Smooth muscle cell (in vitro differentiated cells): ENCODE results near the gene AQP5. TPM values are rescaled to one million over a fixed set of nuclear protein-coding genes. Genes with fewer than 3 reads are reported as not detected.

Experiments used
- DNase-seq: peaks from one replicate; lab custom pipeline; 2025; ENCODE audit not compliant: unreplicated experiment; lab: John Stamatoyannopoulos, UW
- H2AFZ ChIP-seq: fragments of 200-600 bp; sonication (generic); 2 replicates; pipeline ENCODE4 v1.6.0; 2016; ENCODE audit warnings: antibody characterized with exemption, low read depth, mild to moderate bottlenecking
- H3F3A ChIP-seq: fragments of 200-600 bp; sonication (generic); 2 replicates; pipeline ENCODE4 v1.6.0; 2017; ENCODE audit warnings: antibody characterized with exemption, low read depth
- H3K27ac ChIP-seq: fragments of 200-600 bp; sonication (generic); 2 replicates; pipeline ENCODE4 v1.5.1; 2016; ENCODE audit warnings: low read depth, mild to moderate bottlenecking
- H3K27me3 ChIP-seq: fragments of 200-600 bp; sonication (generic); 2 replicates; pipeline ENCODE4 v1.6.1; 2016; ENCODE audit warnings: low read depth, mild to moderate bottlenecking
- H3K36me3 ChIP-seq: fragments of 200-600 bp; sonication (generic); 2 replicates; pipeline ENCODE4 v1.5.1; 2016; ENCODE audit warnings: low read depth
- H3K4me1 ChIP-seq: fragments of 200-600 bp; sonication (generic); 2 replicates; pipeline ENCODE4 v1.5.1; 2016; ENCODE audit warnings: low read depth
- H3K4me2 ChIP-seq: fragments of 200-600 bp; sonication (generic); 2 replicates; pipeline ENCODE4 v1.6.0; 2016; ENCODE audit warnings: mild to moderate bottlenecking
- H3K4me3 ChIP-seq: fragments of 200-600 bp; sonication (generic); 2 replicates; pipeline ENCODE4 v1.5.1; 2016; ENCODE audit warnings: mild to moderate bottlenecking
- H3K79me2 ChIP-seq: fragments of 200-600 bp; sonication (generic); 2 replicates; pipeline ENCODE4 v1.6.0; 2016; ENCODE audit warnings: low read depth, mild to moderate bottlenecking
- H3K9ac ChIP-seq: fragments of 200-600 bp; sonication (generic); 2 replicates; pipeline ENCODE4 v1.6.0; 2016; ENCODE audit warnings: low read depth
- H3K9me3 ChIP-seq: fragments of 200-600 bp; sonication (generic); replicated peaks from 2 replicates; pipeline ENCODE4 v1.5.1; 2016; ENCODE audit warnings: low read depth
- H4K20me1 ChIP-seq: fragments of 200-600 bp; sonication (generic); 2 replicates; pipeline ENCODE4 v1.6.0; 2016; ENCODE audit warnings: low read depth
- CTCF ChIP-seq: fragments of 200-600 bp; sonication (generic); IDR thresholded peaks from 2 replicates; pipeline ENCODE4 v1.5.1; 2017; ENCODE audit warnings: borderline replicate concordance, mild to moderate bottlenecking, antibody characterized with exemption; ENCODE audit not compliant: insufficient read depth, poor library complexity, severe bottlenecking
- whole genome bisulfite sequencing: methylation state at CpG from one replicate; pipeline ENCODE4 v1.1.7; 2016; ENCODE audit warnings: low lambda C conversion rate; 5-methylcytosine and 5-hydroxymethylcytosine counted together
- polyA plus RNA-seq: library from polyadenylated mRNA; unstranded; fragments of >200 nt; fragmentation: Nextera tagmentation; extraction: Ambion mirVana; gene quantifications from 2 replicates; pipeline ENCODE4 v1.2.1, GENCODE V29; 2016
- total RNA-seq: library from RNA; depleted of rRNA; stranded (reverse); fragments of >200 nt; gene quantifications from 2 replicates; pipeline ENCODE4 v1.2.3, GENCODE V29; 2014

AQP5 gene
- total and polyA plus RNA-seq, 2 experiments from 2014 or later = not detected

- Histone ChIP-seq H3K4me2 (peak overlapping the region; percentile 12), H3K36me3 (no peaks in the 10 kb centered on the region), H3F3A (peaks cover 16% of the 10 kb centered on the region), H3K9ac (no peak overlapping the region), H3K27me3 (peaks cover 9% of the 10 kb centered on the region), H4K20me1 (peaks cover 4% of the 10 kb centered on the region), H2AFZ (no peak overlapping the region), H3K27ac (no peak overlapping the region), H3K79me2 (no peaks in the 10 kb centered on the region), H3K9me3 (no peaks in the 10 kb centered on the region), H3K4me3 (no peak overlapping the region), H3K4me1 (peaks cover 15% of the 10 kb centered on the region)
- WGBS = 73% methylated on average over 7 of the region's 7 CpGs
- no peak for TF ChIP-seq CTCF
- no peak for DNase-seq
These were observed 20.8 kb downstream of the AQP5 start for GRCh38 chr12:49982246-49983087.

GRCh38 chr12:49983892-49984291, 22.2 kb downstream of the AQP5 start:
- 10% methylated on average over 8 of the region's 8 CpGs for WGBS
- no peak overlapping the region for H3K4me3 ChIP-seq
- no peak for DNase-seq

GRCh38 chr12:49984476-49985359, 23.0 kb downstream of the AQP5 start:
- Histone ChIP-seq H4K20me1 (peaks cover 4% of the 10 kb centered on the region), H3K27ac (peak overlapping the region; percentile 4), H3K4me3 (no peak overlapping the region), H2AFZ (no peak overlapping the region), H3K4me2 (peak overlapping the region; percentile 13), H3K36me3 (no peaks in the 10 kb centered on the region), H3K9me3 (no peaks in the 10 kb centered on the region), H3K27me3 (peaks cover 9% of the 10 kb centered on the region), H3K79me2 (no peaks in the 10 kb centered on the region), H3F3A (peaks cover 16% of the 10 kb centered on the region), H3K4me1 (peaks cover 15% of the 10 kb centered on the region), H3K9ac (no peak overlapping the region)
- TF ChIP-seq CTCF = no peak
- no peak for DNase-seq
- 39% methylated on average over 9 of the region's 9 CpGs for WGBS

More at GRCh38 chr12:49983892-49984291, 22.2 kb downstream of the AQP5 start:
- TF ChIP-seq CTCF = no peak
- H3K9me3 ChIP-seq = no peaks in the 10 kb centered on the region
- H2AFZ ChIP-seq = no peak overlapping the region
- peaks cover 4% of the 10 kb centered on the region for H4K20me1 ChIP-seq
- H3K36me3 ChIP-seq = no peaks in the 10 kb centered on the region
- H3K4me2 ChIP-seq = peak overlapping the region; percentile 13
- H3K79me2 ChIP-seq = no peaks in the 10 kb centered on the region
- no peak overlapping the region for H3K9ac ChIP-seq
- H3K4me1 ChIP-seq = peaks cover 15% of the 10 kb centered on the region
- peaks cover 16% of the 10 kb centered on the region for H3F3A ChIP-seq
- H3K27me3 ChIP-seq = peaks cover 9% of the 10 kb centered on the region
- H3K27ac ChIP-seq = peak overlapping the region; percentile 4
